Mesothelial cell of epicardium (in vitro differentiated cells): ENCODE data around the gene PPP3CA. TPM values are rescaled to one million over a fixed set of nuclear protein-coding genes. Genes with fewer than 3 reads are reported as not detected.

ENCODE experiments used
- DNase-seq, 2 experiments: peaks; one replicate each; pipeline ENCODE4 v3.0.0; 2021; ENCODE audit warnings: low spot score in 2 of 2; ENCODE audit not compliant: unreplicated experiment in 2 of 2
- H3K27ac Mint-ChIP-seq: 2 replicates; pipeline ENCODE4 v1.8.0; 2021; ENCODE audit warnings: mixed read lengths
- H3K27me3 Mint-ChIP-seq: 2 replicates; pipeline ENCODE4 v1.8.0; 2021; ENCODE audit warnings: low read depth, mixed read lengths
- H3K36me3 Mint-ChIP-seq: 2 replicates; pipeline ENCODE4 v1.8.0; 2021; ENCODE audit warnings: mixed read lengths
- H3K4me1 Mint-ChIP-seq: 2 replicates; pipeline ENCODE4 v1.8.0; 2021; ENCODE audit warnings: mixed read lengths
- H3K4me3 Mint-ChIP-seq: 2 replicates; pipeline ENCODE4 v1.8.0; 2021; ENCODE audit warnings: mild to moderate bottlenecking, moderate library complexity, mixed read lengths
- H3K9me3 Mint-ChIP-seq: 2 replicates; pipeline ENCODE4 v1.8.0; 2021; ENCODE audit warnings: mixed read lengths
- total RNA-seq: library from RNA; stranded (reverse); gene quantifications from 3 replicates; pipeline ENCODE4 v1.2.1, GENCODE V29; 2021
- TF ChIP-seq, protein P1 (sequence below): fragments of 200-600 bp; sonication (generic); IDR thresholded peaks from one replicate; pipeline ENCODE4 v1.5.0; 2021; ENCODE audit warnings: antibody characterized with exemption; ENCODE audit not compliant: unreplicated experiment

PPP3CA gene
- total RNA-seq, 1 donor from 2014 or later = 23.5 TPM

GRCh38 chr4:101348367-101348827 lies 1.1 kb upstream of the PPP3CA start:
- Mint-ChIP-seq H3K27me3 (peaks cover 15% of the 10 kb centered on the region), H3K27ac (peak overlapping the region; percentile 98), H3K4me1 (peaks cover 14% of the 10 kb centered on the region), H3K36me3 (no peaks in the 10 kb centered on the region), H3K4me3 (peak overlapping the region; percentile 95), H3K9me3 (no peaks in the 10 kb centered on the region)
- TF ChIP-seq, protein P1, sequence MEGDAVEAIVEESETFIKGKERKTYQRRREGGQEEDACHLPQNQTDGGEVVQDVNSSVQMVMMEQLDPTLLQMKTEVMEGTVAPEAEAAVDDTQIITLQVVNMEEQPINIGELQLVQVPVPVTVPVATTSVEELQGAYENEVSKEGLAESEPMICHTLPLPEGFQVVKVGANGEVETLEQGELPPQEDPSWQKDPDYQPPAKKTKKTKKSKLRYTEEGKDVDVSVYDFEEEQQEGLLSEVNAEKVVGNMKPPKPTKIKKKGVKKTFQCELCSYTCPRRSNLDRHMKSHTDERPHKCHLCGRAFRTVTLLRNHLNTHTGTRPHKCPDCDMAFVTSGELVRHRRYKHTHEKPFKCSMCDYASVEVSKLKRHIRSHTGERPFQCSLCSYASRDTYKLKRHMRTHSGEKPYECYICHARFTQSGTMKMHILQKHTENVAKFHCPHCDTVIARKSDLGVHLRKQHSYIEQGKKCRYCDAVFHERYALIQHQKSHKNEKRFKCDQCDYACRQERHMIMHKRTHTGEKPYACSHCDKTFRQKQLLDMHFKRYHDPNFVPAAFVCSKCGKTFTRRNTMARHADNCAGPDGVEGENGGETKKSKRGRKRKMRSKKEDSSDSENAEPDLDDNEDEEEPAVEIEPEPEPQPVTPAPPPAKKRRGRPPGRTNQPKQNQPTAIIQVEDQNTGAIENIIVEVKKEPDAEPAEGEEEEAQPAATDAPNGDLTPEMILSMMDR = no peak
- DNase-seq = no peak

GRCh38 chr4:101347557-101348366 lies 436 bp upstream of the PPP3CA start:
- Mint-ChIP-seq H3K27ac (peak overlapping the region; percentile 98), H3K9me3 (no peaks in the 10 kb centered on the region), H3K27me3 (peaks cover 15% of the 10 kb centered on the region), H3K4me1 (peaks cover 14% of the 10 kb centered on the region), H3K36me3 (no peaks in the 10 kb centered on the region), H3K4me3 (peak overlapping the region; percentile 95)
- DNase-seq = peak; percentile 98 to 99
- TF ChIP-seq, protein P1 = no peak

DNA sequence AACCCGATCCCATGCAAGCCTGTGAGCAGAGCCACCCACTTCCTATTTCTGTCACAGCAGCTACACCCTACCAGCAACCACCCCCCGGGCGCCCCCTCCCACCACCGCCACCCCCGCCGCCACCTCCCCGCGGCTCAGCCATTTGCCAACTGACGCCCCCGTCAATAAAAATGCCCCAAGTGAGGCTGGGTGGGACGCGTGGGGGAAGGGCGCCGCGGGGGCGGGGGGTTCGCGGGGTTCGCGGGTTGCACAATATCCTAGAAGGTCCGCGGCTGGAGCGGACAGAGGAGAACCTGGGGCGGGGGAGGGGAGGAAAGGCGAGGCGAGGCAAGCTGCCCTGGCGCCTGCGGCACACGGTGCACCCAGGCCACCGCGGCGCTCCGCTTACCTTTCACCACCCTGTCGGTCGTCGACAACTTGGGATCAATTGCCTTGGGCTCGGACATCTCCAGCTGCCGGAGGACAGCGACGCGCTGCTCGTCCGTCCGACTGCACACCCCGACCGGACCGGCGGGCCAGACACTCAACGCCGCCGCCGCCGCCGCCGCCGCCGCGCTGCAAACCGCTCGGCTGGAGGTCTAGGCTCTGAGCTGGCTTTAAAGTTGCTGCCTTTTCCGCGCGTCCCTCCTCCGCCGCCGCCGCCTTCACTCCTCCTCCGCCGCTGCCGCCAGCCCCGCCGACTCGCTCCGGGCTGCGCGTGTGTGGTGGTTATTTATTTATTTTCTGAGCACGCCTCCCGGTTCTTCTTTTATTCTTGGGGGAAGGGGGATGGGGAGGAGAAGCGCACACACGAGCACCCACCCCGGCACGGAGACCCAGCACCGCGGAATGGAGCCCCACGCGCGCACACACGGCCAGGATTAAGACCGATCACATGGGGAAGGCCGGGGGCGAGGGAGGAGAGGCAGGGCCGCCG lies 717 bp downstream of the PPP3CA start:
- Mint-ChIP-seq H3K27ac (peak overlapping the region; percentile 94), H3K4me1 (peaks cover 14% of the 10 kb centered on the region), H3K4me3 (peak overlapping the region; percentile 95), H3K27me3 (peaks cover 15% of the 10 kb centered on the region), H3K36me3 (no peaks in the 10 kb centered on the region), H3K9me3 (no peaks in the 10 kb centered on the region)
- DNase-seq = peak; percentile 44 to 76
- TF ChIP-seq, protein P1 = no peak

DNA sequence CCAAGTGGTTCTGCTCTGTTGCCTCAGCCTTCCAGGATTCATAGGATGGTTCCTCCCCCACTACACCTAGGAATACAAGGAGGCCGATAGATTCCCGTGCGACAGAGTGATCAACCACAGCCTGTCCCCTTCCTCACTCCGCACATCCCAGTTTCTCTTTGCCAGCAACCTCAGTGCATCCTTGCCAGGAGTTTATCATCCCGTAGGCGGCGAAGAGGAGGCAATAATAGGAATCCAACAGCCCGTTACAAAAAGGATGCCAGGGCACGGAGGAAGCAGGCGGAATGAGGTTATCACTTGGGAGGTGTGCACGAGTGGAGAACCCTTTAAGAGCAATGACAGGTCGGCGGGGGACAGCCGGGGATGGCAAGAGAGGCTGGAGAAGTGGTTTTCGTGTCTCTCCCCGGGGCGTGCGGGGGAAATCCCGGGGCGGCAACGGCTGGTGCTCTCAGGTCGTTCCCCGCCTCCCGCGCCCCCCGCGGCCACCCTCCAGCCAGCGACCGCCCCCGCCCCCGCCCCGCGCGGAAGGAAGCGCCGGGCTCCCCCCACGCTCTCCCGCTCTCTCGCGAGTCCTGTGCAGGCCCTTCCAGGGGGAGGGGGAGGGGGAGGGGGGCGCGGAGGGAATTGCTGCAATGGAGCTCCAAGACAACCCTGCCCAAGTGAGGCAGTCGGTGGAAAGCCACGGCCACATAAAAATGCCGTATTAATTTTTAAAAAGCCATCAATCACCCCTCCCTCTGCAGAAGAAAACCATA lies 1.6 kb downstream of the PPP3CA start:
- peak; percentile 27 to 52 for DNase-seq
- no peaks in the 10 kb centered on the region for H3K9me3 Mint-ChIP-seq

GRCh38 chr4:101345271-101345595 lies 2.1 kb downstream of the PPP3CA start:
- Mint-ChIP-seq H3K9me3 (no peaks in the 10 kb centered on the region), H3K36me3 (no peaks in the 10 kb centered on the region), H3K27me3 (peaks cover 11% of the 10 kb centered on the region), H3K4me1 (peaks cover 14% of the 10 kb centered on the region), H3K4me3 (peak overlapping the region; percentile 95), H3K27ac (no peak overlapping the region)
- TF ChIP-seq, protein P1 = no peak
- no peak for DNase-seq

More for the DNA sequence above, 1.6 kb downstream of the PPP3CA start:
- Mint-ChIP-seq H3K36me3 (no peaks in the 10 kb centered on the region), H3K4me3 (peak overlapping the region; percentile 95), H3K4me1 (peaks cover 14% of the 10 kb centered on the region), H3K27me3 (peaks cover 15% of the 10 kb centered on the region), H3K27ac (peak overlapping the region; percentile 79)
- TF ChIP-seq, protein P1 = no peak
